GM21825 (cell line): ENCODE measurements around the gene MSN.
"Not testable (repeated sequence)": the region's sequence is repeated elsewhere in the genome, so short reads cannot be mapped to it uniquely, and the experiment has no call there.

Source experiments
- ATAC-seq: cut with Tn5 transposase; IDR thresholded peaks from one replicate; pipeline ENCODE4 v1.9.1; 2021; ENCODE audit warnings: mild to moderate bottlenecking, moderate library complexity; ENCODE audit not compliant: unreplicated experiment

Gene MSN

GRCh38 chrX:65712005-65712806, 44.8 kb downstream of the MSN start:
- no peak for ATAC-seq

- no peak for ATAC-seq
Measured at GRCh38 chrX:65718538-65718937, 51.1 kb downstream of the MSN start.

GRCh38 chrX:65720381-65720964, 53.0 kb downstream of the MSN start:
- no peak for ATAC-seq

- ATAC-seq = peak; percentile 75
Measured at GRCh38 chrX:65723706-65724105, 56.3 kb downstream of the MSN start.

- ATAC-seq = no peak
Measured at GRCh38 chrX:65726715-65727114, 59.3 kb downstream of the MSN start.

- ATAC-seq = no peak
Measured at GRCh38 chrX:65731684-65732289, 64.3 kb downstream of the MSN start.

- no peak for ATAC-seq
Measured at GRCh38 chrX:65740909-65741308, 73.5 kb downstream of the MSN start.

GRCh38 chrX:65741823-65742222, 74.4 kb downstream of the MSN start:
- ATAC-seq = no peak

- ATAC-seq = no peak
Measured at GRCh38 chrX:65744965-65745364, 77.5 kb downstream of the MSN start.

GRCh38 chrX:65745427-65745826, 78.0 kb downstream of the MSN start:
- no peak for ATAC-seq

- no peak for ATAC-seq
Measured at GRCh38 chrX:65745992-65746391, 78.5 kb downstream of the MSN start.

- ATAC-seq = peak; percentile 73
Measured at GRCh38 chrX:65750674-65751469, 83.4 kb downstream of the MSN start.

GRCh38 chrX:65751519-65751918, 84.1 kb downstream of the MSN start:
- no peak for ATAC-seq

- no peak for ATAC-seq
Measured at GRCh38 chrX:65752294-65752693, 84.8 kb downstream of the MSN start.

- ATAC-seq = no peak
Measured at GRCh38 chrX:65755786-65756185, 88.3 kb downstream of the MSN start.

GRCh38 chrX:65757943-65758342, 90.5 kb downstream of the MSN start:
- no peak for ATAC-seq

GRCh38 chrX:65758505-65758904, 91.1 kb downstream of the MSN start:
- ATAC-seq = no peak

- not testable (repeated sequence) for ATAC-seq
Measured at GRCh38 chrX:65759525-65759924, 92.1 kb downstream of the MSN start.

GRCh38 chrX:65769564-65770292, 102.3 kb downstream of the MSN start:
- ATAC-seq = no peak

GRCh38 chrX:65772842-65773241, 105.4 kb downstream of the MSN start:
- no peak for ATAC-seq

GRCh38 chrX:65781845-65782244, 114.4 kb downstream of the MSN start:
- ATAC-seq = no peak
